Osteoblast (primary cell): ENCODE results near the gene TNFAIP8L2. TPM values are rescaled to one million over a fixed set of nuclear protein-coding genes. Genes with fewer than 3 reads are reported as not detected.
A peak's percentile ranks its signal among the peaks of the same experiment; 100 is the strongest.

Experiments used
- DNase-seq: peaks from one replicate; pipeline ENCODE4 v3.0.0; 2011; ENCODE audit warnings: low spot score, mixed read lengths; ENCODE audit not compliant: insufficient read length; ENCODE audit errors: missing footprints
- H2AFZ ChIP-seq: 2 replicates; pipeline ENCODE4 v1.6.0; 2011; ENCODE audit warnings: mild to moderate bottlenecking, low read length
- H3K27ac ChIP-seq: 2 replicates; pipeline ENCODE4 v1.5.1; 2011; ENCODE audit warnings: mild to moderate bottlenecking, low read depth, low read length, moderate library complexity
- H3K27me3 ChIP-seq: 2 replicates; pipeline ENCODE4 v1.6.0; 2012; ENCODE audit warnings: mild to moderate bottlenecking, control low read depth, inconsistent platforms, low read length, moderate library complexity; ENCODE audit not compliant: insufficient read depth
- H3K36me3 ChIP-seq: 2 replicates; pipeline ENCODE4 v1.5.1; 2011; ENCODE audit warnings: mild to moderate bottlenecking, low read length, control low read depth, moderate library complexity; ENCODE audit not compliant: insufficient read depth
- H3K4me1 ChIP-seq: 2 replicates; pipeline ENCODE4 v1.5.1; 2011; ENCODE audit warnings: mild to moderate bottlenecking, low read length, control low read depth, moderate library complexity; ENCODE audit not compliant: insufficient read depth
- H3K4me2 ChIP-seq: 2 replicates; pipeline ENCODE4 v1.6.0; 2011; ENCODE audit warnings: mild to moderate bottlenecking, low read length; ENCODE audit not compliant: insufficient read depth
- H3K4me3 ChIP-seq: fragments of 200-600 bp; sonication (generic); 3 replicates; pipeline ENCODE4 v1.5.1; 2012; ENCODE audit warnings: mild to moderate bottlenecking, low read length, inconsistent platforms; ENCODE audit not compliant: insufficient read depth
- H3K79me2 ChIP-seq: 2 replicates; pipeline ENCODE4 v1.6.0; 2012; ENCODE audit warnings: mild to moderate bottlenecking, low read length, control low read depth, inconsistent platforms; ENCODE audit not compliant: insufficient read depth
- H3K9me3 ChIP-seq: 2 replicates; pipeline ENCODE4 v1.5.1; 2011; ENCODE audit warnings: low read depth, low read length, control low read depth
- H4K20me1 ChIP-seq: 2 replicates; pipeline ENCODE4 v1.6.0; 2012; ENCODE audit warnings: mild to moderate bottlenecking, low read length, control low read depth; ENCODE audit not compliant: insufficient read depth
- total RNA-seq: library from RNA; depleted of rRNA; stranded (reverse); fragments of >200 nt; gene quantifications from 2 replicates; pipeline ENCODE4 v1.2.3, GENCODE V29; 2012
- TF ChIP-seq, protein P1 (sequence below): IDR thresholded peaks from 2 replicates; pipeline ENCODE4 v1.5.1; 2011; ENCODE audit warnings: mild to moderate bottlenecking, low read depth, low read length, moderate library complexity; ENCODE audit errors: extremely low read depth

TNFAIP8L2 gene
- total RNA-seq, 1 donor: not detected

DNA sequence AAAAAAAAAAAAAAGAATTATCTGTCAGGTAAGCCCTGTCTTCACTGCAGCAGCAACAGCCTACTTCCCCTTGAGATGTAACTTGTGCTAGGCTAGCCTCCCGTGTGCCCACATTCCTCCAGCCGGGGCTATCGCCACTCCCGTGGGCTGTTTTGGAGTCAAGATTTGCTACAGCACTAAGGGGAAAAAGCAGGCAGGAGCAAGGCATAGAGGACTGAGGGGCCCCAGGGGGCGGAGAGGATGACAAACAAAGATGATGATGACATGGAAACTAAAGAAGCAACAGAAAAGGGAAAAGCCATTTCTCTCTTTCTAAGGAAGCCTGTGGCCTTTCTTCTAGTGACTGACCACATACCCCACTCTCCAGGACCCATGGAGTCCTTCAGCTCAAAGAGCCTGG is 1.9 kb downstream of the TNFAIP8L2 start:
- peak; percentile 23 for DNase-seq
- H3K79me2 ChIP-seq: no peaks in the 10 kb centered on the region
- H4K20me1 ChIP-seq: no peaks in the 10 kb centered on the region
- no peaks in the 10 kb centered on the region for H3K9me3 ChIP-seq
- H3K27ac ChIP-seq: no peak overlapping the region
- peaks cover 32% of the 10 kb centered on the region for H3K36me3 ChIP-seq
- TF ChIP-seq, protein P1, sequence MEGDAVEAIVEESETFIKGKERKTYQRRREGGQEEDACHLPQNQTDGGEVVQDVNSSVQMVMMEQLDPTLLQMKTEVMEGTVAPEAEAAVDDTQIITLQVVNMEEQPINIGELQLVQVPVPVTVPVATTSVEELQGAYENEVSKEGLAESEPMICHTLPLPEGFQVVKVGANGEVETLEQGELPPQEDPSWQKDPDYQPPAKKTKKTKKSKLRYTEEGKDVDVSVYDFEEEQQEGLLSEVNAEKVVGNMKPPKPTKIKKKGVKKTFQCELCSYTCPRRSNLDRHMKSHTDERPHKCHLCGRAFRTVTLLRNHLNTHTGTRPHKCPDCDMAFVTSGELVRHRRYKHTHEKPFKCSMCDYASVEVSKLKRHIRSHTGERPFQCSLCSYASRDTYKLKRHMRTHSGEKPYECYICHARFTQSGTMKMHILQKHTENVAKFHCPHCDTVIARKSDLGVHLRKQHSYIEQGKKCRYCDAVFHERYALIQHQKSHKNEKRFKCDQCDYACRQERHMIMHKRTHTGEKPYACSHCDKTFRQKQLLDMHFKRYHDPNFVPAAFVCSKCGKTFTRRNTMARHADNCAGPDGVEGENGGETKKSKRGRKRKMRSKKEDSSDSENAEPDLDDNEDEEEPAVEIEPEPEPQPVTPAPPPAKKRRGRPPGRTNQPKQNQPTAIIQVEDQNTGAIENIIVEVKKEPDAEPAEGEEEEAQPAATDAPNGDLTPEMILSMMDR: no peak
- no peaks in the 10 kb centered on the region for H3K4me1 ChIP-seq
- no peak overlapping the region for H3K4me2 ChIP-seq
- H3K4me3 ChIP-seq: no peak overlapping the region
- H2AFZ ChIP-seq: no peak overlapping the region
- no peaks in the 10 kb centered on the region for H3K27me3 ChIP-seq

DNA sequence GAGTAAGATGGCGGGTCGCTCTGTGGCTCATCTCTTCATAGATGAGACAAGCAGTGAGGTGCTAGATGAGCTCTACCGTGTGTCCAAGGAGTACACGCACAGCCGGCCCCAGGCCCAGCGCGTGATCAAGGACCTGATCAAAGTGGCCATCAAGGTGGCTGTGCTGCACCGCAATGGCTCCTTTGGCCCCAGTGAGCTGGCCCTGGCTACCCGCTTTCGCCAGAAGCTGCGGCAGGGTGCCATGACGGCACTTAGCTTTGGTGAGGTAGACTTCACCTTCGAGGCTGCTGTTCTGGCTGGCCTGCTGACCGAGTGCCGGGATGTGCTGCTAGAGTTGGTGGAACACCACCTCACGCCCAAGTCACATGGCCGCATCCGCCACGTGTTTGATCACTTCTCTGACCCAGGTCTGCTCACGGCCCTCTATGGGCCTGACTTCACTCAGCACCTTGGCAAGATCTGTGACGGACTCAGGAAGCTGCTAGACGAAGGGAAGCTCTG is 2.4 kb downstream of the TNFAIP8L2 start:
- H3K4me3 ChIP-seq: no peak overlapping the region
- H3K4me2 ChIP-seq: no peak overlapping the region
- no peaks in the 10 kb centered on the region for H3K9me3 ChIP-seq
- H3K27ac ChIP-seq: no peak overlapping the region
- TF ChIP-seq, protein P1: no peak
- H3K27me3 ChIP-seq: no peaks in the 10 kb centered on the region
- no peaks in the 10 kb centered on the region for H3K79me2 ChIP-seq
- peaks cover 30% of the 10 kb centered on the region for H3K36me3 ChIP-seq
- H2AFZ ChIP-seq: no peak overlapping the region
- DNase-seq: no peak
- H3K4me1 ChIP-seq: no peaks in the 10 kb centered on the region
- H4K20me1 ChIP-seq: no peaks in the 10 kb centered on the region

DNA sequence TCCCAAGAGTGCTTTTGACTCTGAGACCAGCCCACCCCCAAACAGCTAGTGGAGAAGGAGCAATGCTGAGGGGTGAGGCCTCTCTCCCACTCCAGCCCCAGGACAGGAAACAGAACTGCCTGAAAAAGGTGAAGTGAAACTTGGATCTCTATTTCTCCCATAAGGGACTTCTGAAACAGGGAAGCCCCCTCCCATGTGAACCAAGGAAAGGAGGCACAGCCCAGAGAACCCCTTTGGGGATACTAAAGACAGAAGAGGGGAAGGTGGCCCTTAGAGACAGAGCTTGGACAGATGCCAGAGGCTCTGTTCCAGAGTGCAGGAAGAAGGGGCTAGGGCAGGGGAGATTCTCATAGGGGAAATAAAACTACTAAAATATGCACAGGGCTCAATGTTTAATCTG is 2.9 kb downstream of the TNFAIP8L2 start:
- peak; percentile 42 for DNase-seq
- Histone ChIP-seq H3K27ac (no peak overlapping the region), H3K36me3 (peaks cover 27% of the 10 kb centered on the region), H3K27me3 (no peaks in the 10 kb centered on the region), H4K20me1 (no peaks in the 10 kb centered on the region), H3K4me1 (peaks cover 4% of the 10 kb centered on the region), H2AFZ (no peak overlapping the region), H3K4me3 (no peak overlapping the region), H3K4me2 (no peak overlapping the region), H3K9me3 (no peaks in the 10 kb centered on the region), H3K79me2 (peaks cover 5% of the 10 kb centered on the region)
- TF ChIP-seq, protein P1: no peak

DNA sequence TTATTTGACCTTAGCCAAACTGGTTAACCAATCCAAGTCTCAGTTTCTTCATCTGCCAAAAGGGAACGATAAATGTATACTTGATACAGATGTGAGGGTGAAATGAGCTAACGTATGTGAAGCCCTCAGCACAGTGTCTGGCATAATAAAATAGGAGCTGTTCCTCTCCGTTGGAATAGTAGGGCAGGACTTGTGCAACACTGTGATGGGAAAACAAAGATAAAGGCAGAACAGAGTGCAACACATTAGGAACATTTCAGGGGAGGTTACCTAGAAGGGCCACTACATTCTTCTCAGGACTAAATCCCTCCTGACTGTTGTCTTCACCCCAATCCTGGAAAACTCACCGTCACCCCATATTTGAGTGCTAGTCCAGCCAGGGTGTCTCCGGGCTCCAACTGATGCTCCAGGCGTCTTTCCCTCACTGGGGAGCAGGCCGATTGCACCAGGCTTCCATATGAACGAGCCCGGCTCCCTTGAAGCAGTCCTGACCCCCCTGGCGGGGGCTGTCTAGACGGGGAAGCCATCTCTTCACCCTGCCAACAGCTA is 8.4 kb downstream of the TNFAIP8L2 start:
- Histone ChIP-seq H3K4me1 (peaks cover 22% of the 10 kb centered on the region), H3K4me2 (peak overlapping the region; percentile 94), H3K36me3 (peaks cover 33% of the 10 kb centered on the region), H3K9me3 (no peaks in the 10 kb centered on the region), H4K20me1 (no peaks in the 10 kb centered on the region), H2AFZ (peak overlapping the region; percentile 93), H3K4me3 (peak overlapping the region; percentile 81), H3K79me2 (peaks cover 28% of the 10 kb centered on the region), H3K27me3 (no peaks in the 10 kb centered on the region), H3K27ac (peak overlapping the region; percentile 67)
- TF ChIP-seq, protein P1: no peak
- peak; percentile 87 for DNase-seq
